IgD-negative memory B cell (primary cell): ENCODE results near the gene KLHDC4. TPM values are rescaled to one million over a fixed set of nuclear protein-coding genes. Genes with fewer than 3 reads are reported as not detected.

Experiments used
- polyA plus RNA-seq: library from polyadenylated mRNA; unstranded; fragments of 300-500 nt; fragmentation: Illumina TruSeq; gene quantifications from one replicate; pipeline ENCODE4 v1.2.3, GENCODE V29; 2021

KLHDC4 gene
- polyA plus RNA-seq, 1 donor from 2014 or later = 18.7 TPM

Other genes starting within 250 kb of the KLHDC4 start
- gene JPH3, start 163.5 kb downstream of the KLHDC4 start, polyA plus RNA-seq = not detected
- 6.9 TPM for gene SLC7A5, start 103.5 kb upstream of the KLHDC4 start, polyA plus RNA-seq
- gene CA5A, start 170.5 kb upstream of the KLHDC4 start, polyA plus RNA-seq = not detected
- 37.3 TPM for gene BANP, start 185.4 kb upstream of the KLHDC4 start, polyA plus RNA-seq